Neuronal stem cell (in vitro differentiated cells): ENCODE measurements around the gene POLR2I.
A peak's percentile ranks its signal among the peaks of the same experiment; 100 is the strongest.

ENCODE experiments used
- DNase-seq: peaks from one replicate; pipeline ENCODE4 v3.0.0-alpha.2; 2013; ENCODE audit warnings: low spot score
- H2AFZ ChIP-seq: one replicate; pipeline ENCODE4 v1.6.1; 2013; ENCODE audit warnings: mild to moderate bottlenecking, low read length, inconsistent platforms
- H2AK5ac ChIP-seq: 2 replicates; pipeline ENCODE4 v1.6.1; 2013; ENCODE audit warnings: low read depth, mild to moderate bottlenecking, inconsistent platforms, low read length, moderate library complexity, mixed read lengths
- H2BK120ac ChIP-seq: 2 replicates; pipeline ENCODE4 v1.6.1; 2013; ENCODE audit warnings: low read depth, mild to moderate bottlenecking, inconsistent platforms, low read length, moderate library complexity, mixed read lengths
- H2BK12ac ChIP-seq: one replicate; pipeline ENCODE4 v1.6.1; 2013; ENCODE audit warnings: low read length, inconsistent platforms
- H2BK15ac ChIP-seq: 2 replicates; pipeline ENCODE4 v1.6.1; 2013; ENCODE audit warnings: mild to moderate bottlenecking, low read length, inconsistent platforms, mixed read lengths
- H2BK5ac ChIP-seq: one replicate; pipeline ENCODE4 v1.6.1; 2013; ENCODE audit warnings: inconsistent platforms, mild to moderate bottlenecking, low read length, moderate library complexity
- H3K14ac ChIP-seq: one replicate; pipeline ENCODE4 v1.6.1; 2013; ENCODE audit warnings: low read length, inconsistent platforms
- H3K18ac ChIP-seq: 2 replicates; pipeline ENCODE4 v1.6.1; 2013; ENCODE audit warnings: low read length, inconsistent platforms
- H3K23ac ChIP-seq: 2 replicates; pipeline ENCODE4 v1.6.1; 2013; ENCODE audit warnings: low read depth, mild to moderate bottlenecking, mixed read lengths, low read length, inconsistent platforms; ENCODE audit not compliant: poor library complexity
- H3K27ac ChIP-seq: replicated peaks from 3 replicates; pipeline ENCODE4 v1.5.1; 2013; ENCODE audit warnings: low read length, inconsistent platforms
- H3K27me3 ChIP-seq, 3 experiments: 2 replicates each; pipeline ENCODE4 v1.6.1; 2013; ENCODE audit warnings: low read length in 3 of 3, mild to moderate bottlenecking in 2 of 3, inconsistent platforms in 1 of 3, low read depth in 1 of 3, mixed read lengths in 1 of 3, moderate library complexity in 1 of 3; ENCODE audit not compliant: control insufficient read depth in 3 of 3, insufficient read depth in 3 of 3
- H3K36me3 ChIP-seq, 2 donors: replicated peaks in 1 of 2; 2 replicates each; pipeline ENCODE4 v1.6.1; 2013; ENCODE audit warnings: low read length in 2 of 2; ENCODE audit not compliant: control insufficient read depth in 2 of 2, insufficient read depth in 2 of 2
- H3K4ac ChIP-seq: 2 replicates; pipeline ENCODE4 v1.6.1; 2013; ENCODE audit warnings: inconsistent platforms, mild to moderate bottlenecking, low read length, moderate library complexity
- H3K4me1 ChIP-seq, 2 donors: 1 replicate in 1 of 2; 2 replicates in 1 of 2; pipeline ENCODE4 v1.6.1; 2013; ENCODE audit warnings: low read length in 2 of 2, low read depth in 1 of 2; ENCODE audit not compliant: control insufficient read depth in 2 of 2, insufficient read depth in 1 of 2
- H3K4me2 ChIP-seq: one replicate; pipeline ENCODE4 v1.6.1; 2013; ENCODE audit warnings: mild to moderate bottlenecking, low read length, inconsistent platforms; ENCODE audit not compliant: insufficient read depth, poor library complexity, severe bottlenecking
- H3K4me3 ChIP-seq, 2 donors: 2 replicates each; pipeline ENCODE4 v1.5.1; 2013; ENCODE audit warnings: low read length in 2 of 2, mild to moderate bottlenecking in 2 of 2, inconsistent platforms in 1 of 2, moderate library complexity in 1 of 2
- H3K79me1 ChIP-seq: one replicate; pipeline ENCODE4 v1.6.1; 2013; ENCODE audit warnings: low read depth, mild to moderate bottlenecking, inconsistent platforms, low read length, moderate library complexity
- H3K9ac ChIP-seq: one replicate; pipeline ENCODE4 v1.6.1; 2013; ENCODE audit warnings: mild to moderate bottlenecking, low read depth, low read length, inconsistent platforms; ENCODE audit not compliant: poor library complexity
- H3K9me3 ChIP-seq, 2 donors: replicated peaks in 1 of 2; 2 replicates each; pipeline versions ENCODE3 to v1.6.1; 2013; ENCODE audit warnings: low read length in 2 of 2, mild to moderate bottlenecking in 2 of 2, inconsistent platforms in 1 of 2, low read depth in 1 of 2, mixed read lengths in 1 of 2, moderate library complexity in 1 of 2; ENCODE audit not compliant: control insufficient read depth in 2 of 2, insufficient read depth in 1 of 2
- H4K8ac ChIP-seq: one replicate; pipeline ENCODE4 v1.6.1; 2013; ENCODE audit warnings: low read depth, mild to moderate bottlenecking, inconsistent platforms, low read length, moderate library complexity
- H4K91ac ChIP-seq: one replicate; pipeline ENCODE4 v1.6.1; 2013; ENCODE audit warnings: low read length, low read depth, mild to moderate bottlenecking, inconsistent platforms; ENCODE audit not compliant: poor library complexity
- WGBS, 2 donors: extraction: QIAGEN DNeasy Blood & Tissue Kit; methylation state at CpG; one replicate each; pipeline ENCODE4 v1.1.7; 2013; ENCODE audit warnings: missing lambda C conversion rate in 2 of 2, mixed read lengths in 1 of 2; ENCODE audit not compliant: insufficient read length in 2 of 2, insufficient replicate concordance in 1 of 2; ENCODE audit errors: extremely low coverage in 2 of 2; 5-methylcytosine and 5-hydroxymethylcytosine counted together

POLR2I gene

DNA sequence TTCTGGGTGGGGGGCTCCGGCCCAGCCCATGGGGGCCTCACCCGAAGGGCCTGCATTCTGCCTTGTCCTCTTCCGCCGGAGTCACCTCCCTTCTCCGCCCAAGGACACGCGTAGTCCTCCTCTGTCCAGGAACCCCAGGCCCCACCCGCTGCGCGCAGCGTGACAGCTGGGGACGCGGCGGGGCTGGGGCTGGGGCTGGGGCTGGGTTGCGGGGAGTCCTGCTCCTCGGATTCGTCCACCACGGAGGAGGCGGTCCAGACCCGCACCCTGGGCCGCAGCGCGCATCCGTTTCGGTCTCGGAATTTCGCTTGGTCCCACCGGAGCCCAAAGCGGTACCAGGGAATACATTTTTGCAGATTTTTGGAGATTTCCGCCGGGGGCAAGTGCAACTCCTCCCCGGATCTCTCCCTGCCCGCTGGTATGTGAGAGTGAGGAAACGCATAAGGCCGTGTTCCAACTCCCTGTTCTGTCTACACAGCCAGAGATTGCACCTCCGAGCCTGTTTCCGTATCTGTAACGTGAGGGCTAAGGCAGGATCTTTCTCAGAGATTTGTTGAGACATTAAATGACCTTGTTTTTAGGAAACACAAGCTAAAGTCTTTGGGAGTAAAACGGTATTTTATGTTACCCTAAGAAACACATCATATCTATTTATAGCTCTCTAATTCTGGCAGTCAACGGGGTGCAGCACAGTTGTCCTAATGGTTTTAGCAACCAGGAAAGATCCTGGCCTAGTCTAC lies 37.8 kb upstream of the POLR2I start, which contains the start of gene COX7A1:
TSS of gene COX7A1 (minus strand) at position 96 of the 740 bp plus-strand sequence. CDS start at position 56, 40 bp downstream.
- peaks cover 26 to 44% of the 10 kb centered on the region in 2 donors for H3K36me3 ChIP-seq
- H2BK12ac ChIP-seq: peak within 1 kb of the TSS; percentile 41
- H3K14ac ChIP-seq: no peak within 1 kb of the TSS
- H2BK15ac ChIP-seq: no peak within 1 kb of the TSS
- H3K18ac ChIP-seq: peak within 1 kb of the TSS; percentile 28
- H3K27ac ChIP-seq: no peak within 1 kb of the TSS
- H3K9ac ChIP-seq: no peak within 1 kb of the TSS
- H4K91ac ChIP-seq: no peak within 1 kb of the TSS
- H2BK120ac ChIP-seq: no peak within 1 kb of the TSS
- no peaks in the 10 kb centered on the region for H3K9me3 ChIP-seq
- no peaks in the 10 kb centered on the region for H3K4me1 ChIP-seq
- H4K8ac ChIP-seq: peak within 1 kb of the TSS; percentile 99
- peaks cover 2% of the 10 kb centered on the region for H3K79me1 ChIP-seq
- H2AFZ ChIP-seq: no peak within 1 kb of the TSS
- H2AK5ac ChIP-seq: no peak within 1 kb of the TSS
- H3K27me3 ChIP-seq: no peaks in the 10 kb centered on the region
- H3K4ac ChIP-seq: no peak within 1 kb of the TSS
- no CpG with 5 or more reads among the region's 40 CpGs for WGBS, 2 donors
- H3K23ac ChIP-seq: peak within 1 kb of the TSS; percentile 96
- H3K4me2 ChIP-seq: no peak within 1 kb of the TSS
- H3K4me3 ChIP-seq: peak within 1 kb of the TSS in 1 of 2 donors; percentile 6
- H2BK5ac ChIP-seq: no peak within 1 kb of the TSS
- DNase-seq: no peak

- Histone ChIP-seq H3K36me3 (peaks cover 29 to 47% of the 10 kb centered on the region in 2 donors), H3K4me1 (no peaks in the 10 kb centered on the region), H3K27ac (no peak overlapping the region), H3K9ac (no peak overlapping the region), H2AFZ (no peak overlapping the region), H2BK15ac (no peak overlapping the region), H2BK5ac (no peak overlapping the region), H3K9me3 (no peaks in the 10 kb centered on the region), H3K4me2 (no peak overlapping the region), H4K91ac (no peak overlapping the region), H2BK12ac (no peak overlapping the region), H3K18ac (no peak overlapping the region), H3K79me1 (peaks cover 2% of the 10 kb centered on the region), H3K14ac (no peak overlapping the region), H4K8ac (no peak overlapping the region), H3K23ac (peak overlapping the region; percentile 73), H3K27me3 (no peaks in the 10 kb centered on the region), H3K4ac (no peak overlapping the region), H2BK120ac (no peak overlapping the region), H2AK5ac (no peak overlapping the region), H3K4me3 (no peak overlapping the region)
- no peak for DNase-seq
- WGBS, 2 donors: no CpG with 5 or more reads among the region's 16 CpGs
Measured at GRCh38 chr19:36152019-36152351, 37.3 kb upstream of the POLR2I start.

DNA sequence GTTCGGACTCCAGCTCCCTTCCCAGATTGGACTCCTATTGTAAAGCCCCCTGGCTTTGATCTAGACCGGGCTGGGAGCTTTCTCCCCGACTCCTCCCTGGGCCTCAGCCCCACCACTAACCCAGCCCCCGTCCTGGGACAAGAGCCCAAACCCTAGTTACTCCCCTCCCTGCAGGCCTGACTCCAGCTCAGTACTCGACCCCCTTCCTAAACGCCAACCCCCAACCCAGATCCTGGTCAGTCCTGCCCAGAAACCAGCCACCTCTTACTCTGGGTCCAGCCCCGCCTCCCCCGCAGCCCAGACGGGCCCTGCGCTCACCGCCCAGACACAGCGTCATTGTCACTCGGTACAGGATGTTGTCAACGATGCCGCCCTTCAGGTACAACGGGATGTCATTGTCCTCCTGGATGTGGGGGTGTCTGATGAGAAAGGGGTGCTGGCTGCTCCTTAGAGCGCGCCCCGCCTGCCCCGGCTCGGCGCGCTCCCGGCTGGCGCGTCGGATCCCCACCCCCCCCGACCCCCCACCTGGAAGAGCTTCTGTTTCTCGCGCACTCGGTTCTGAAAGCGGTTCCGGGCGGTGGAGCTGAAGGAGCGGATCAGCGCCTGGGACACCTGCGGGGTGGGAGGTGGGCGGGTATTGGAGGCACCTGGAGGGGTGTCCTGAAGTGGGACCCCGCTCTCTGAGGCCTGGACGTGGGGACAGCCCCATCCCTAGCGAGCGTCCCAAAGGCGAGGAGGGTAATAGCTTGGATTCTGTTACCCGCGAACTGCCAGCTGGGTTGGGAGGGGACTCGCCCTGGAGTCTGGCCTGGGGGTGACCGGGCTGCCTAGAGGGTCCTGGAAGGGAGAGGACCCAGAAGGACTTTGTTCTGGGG lies 36.7 kb upstream of the POLR2I start:
- Histone ChIP-seq H2AK5ac (no peak overlapping the region), H3K4me2 (no peak overlapping the region), H3K36me3 (peaks cover 35 to 53% of the 10 kb centered on the region in 2 donors), H3K9ac (no peak overlapping the region), H2BK12ac (peak overlapping the region; percentile 41), H2AFZ (no peak overlapping the region), H3K14ac (no peak overlapping the region), H3K18ac (peak overlapping the region; percentile 28), H4K91ac (no peak overlapping the region), H3K4me3 (peak overlapping the region in 1 of 2 donors; percentile 6), H3K79me1 (peaks cover 2% of the 10 kb centered on the region), H2BK5ac (no peak overlapping the region), H3K27ac (no peak overlapping the region), H2BK120ac (no peak overlapping the region), H3K23ac (peak overlapping the region; percentile 96), H2BK15ac (no peak overlapping the region), H3K4ac (no peak overlapping the region), H4K8ac (peak overlapping the region; percentile 99), H3K27me3 (no peaks in the 10 kb centered on the region), H3K9me3 (peaks cover 0 to 2% of the 10 kb centered on the region in 2 donors), H3K4me1 (no peaks in the 10 kb centered on the region)
- no CpG with 5 or more reads among the region's 47 CpGs for WGBS, 2 donors
- no peak for DNase-seq

GRCh38 chr19:36150586-36150985 lies 35.9 kb upstream of the POLR2I start:
- no peak overlapping the region for H3K4ac ChIP-seq
- H2AFZ ChIP-seq: no peak overlapping the region
- H2BK120ac ChIP-seq: no peak overlapping the region
- no peak overlapping the region for H3K27ac ChIP-seq
- peaks cover 43 to 61% of the 10 kb centered on the region in 2 donors for H3K36me3 ChIP-seq
- H2BK5ac ChIP-seq: no peak overlapping the region
- H4K8ac ChIP-seq: no peak overlapping the region
- H3K18ac ChIP-seq: no peak overlapping the region
- no peak overlapping the region for H4K91ac ChIP-seq
- H3K27me3 ChIP-seq: no peaks in the 10 kb centered on the region
- H3K4me1 ChIP-seq: no peaks in the 10 kb centered on the region
- H3K9me3 ChIP-seq: peaks cover 0 to 3% of the 10 kb centered on the region in 2 donors
- no peak overlapping the region for H3K4me2 ChIP-seq
- no peak overlapping the region for H3K23ac ChIP-seq
- no peak overlapping the region for H3K4me3 ChIP-seq
- peak overlapping the region; percentile 30 for H3K9ac ChIP-seq
- no peak overlapping the region for H2BK12ac ChIP-seq
- H2AK5ac ChIP-seq: peak overlapping the region; percentile 26
- no peak overlapping the region for H2BK15ac ChIP-seq
- no CpG with 5 or more reads among the region's 5 CpGs for WGBS, 2 donors
- peaks cover 2% of the 10 kb centered on the region for H3K79me1 ChIP-seq
- no peak for DNase-seq
- H3K14ac ChIP-seq: no peak overlapping the region
